Keratinocyte (primary cell): ENCODE results near the gene CD101. TPM values are rescaled to one million over a fixed set of nuclear protein-coding genes. Genes with fewer than 3 reads are reported as not detected.

Source experiments
- DNase-seq: peaks from one replicate; pipeline ENCODE4 v3.0.0-alpha.2; 2011; ENCODE audit warnings: low read depth, missing footprints, low spot score
- FAIRE-seq: peaks from 2 replicates; lab custom pipeline; 2011; peaks lifted over from hg19 to GRCh38; lab: Jason Lieb, UNC
- H2AFZ ChIP-seq: 2 replicates; pipeline ENCODE4 v1.6.0; 2012; ENCODE audit warnings: low read length, control low read depth, inconsistent platforms; ENCODE audit not compliant: control insufficient read depth
- H3K27ac ChIP-seq: 2 replicates; pipeline ENCODE4 v1.5.1; 2011; ENCODE audit warnings: low read length; ENCODE audit not compliant: control insufficient read depth, insufficient read depth
- H3K27me3 ChIP-seq: 3 replicates; pipeline ENCODE4 v1.6.0; 2011; ENCODE audit warnings: low read length; ENCODE audit not compliant: control insufficient read depth, insufficient read depth; ENCODE audit errors: extremely low read depth
- H3K36me3 ChIP-seq, 2 experiments: 2 replicates in 1 of 2; 3 replicates in 1 of 2; pipeline ENCODE4 v1.5.1; 2011; ENCODE audit warnings: low read length in 2 of 2, mild to moderate bottlenecking in 1 of 2; ENCODE audit not compliant: control insufficient read depth in 2 of 2, insufficient read depth in 2 of 2; ENCODE audit errors: extremely low read depth in 1 of 2
- H3K4me1 ChIP-seq: 3 replicates; pipeline ENCODE4 v1.5.1; 2011; ENCODE audit warnings: low read length; ENCODE audit not compliant: control insufficient read depth, insufficient read depth; ENCODE audit errors: extremely low read depth
- H3K4me2 ChIP-seq: 3 replicates; pipeline ENCODE4 v1.6.0; 2011; ENCODE audit warnings: low read depth, low read length; ENCODE audit not compliant: control insufficient read depth, insufficient read depth; ENCODE audit errors: extremely low read depth
- H3K4me3 ChIP-seq, 3 experiments: fragments of 200-600 bp in 1 of 3; sonication (generic) in 1 of 3; 2 replicates in 2 of 3; 3 replicates in 1 of 3; pipeline ENCODE4 v1.5.1; 2011 to 2016; ENCODE audit warnings: low read length in 3 of 3, mild to moderate bottlenecking in 3 of 3, control low read depth in 2 of 3, inconsistent platforms in 1 of 3, low read depth in 1 of 3, mixed read lengths in 1 of 3, mixed run types in 1 of 3, moderate library complexity in 1 of 3; ENCODE audit not compliant: control insufficient read depth in 2 of 3, insufficient read depth in 2 of 3; ENCODE audit errors: extremely low read depth in 1 of 3
- H3K79me2 ChIP-seq: 2 replicates; pipeline ENCODE4 v1.6.0; 2012; ENCODE audit warnings: low read length; ENCODE audit not compliant: control insufficient read depth, insufficient read depth
- H3K9ac ChIP-seq: 3 replicates; pipeline ENCODE4 v1.6.0; 2011; ENCODE audit warnings: low read length; ENCODE audit not compliant: control insufficient read depth, insufficient read depth; ENCODE audit errors: extremely low read depth
- H3K9me1 ChIP-seq: 3 replicates; pipeline ENCODE4 v1.6.0; 2011; ENCODE audit warnings: low read length; ENCODE audit not compliant: control insufficient read depth, insufficient read depth; ENCODE audit errors: extremely low read depth
- H3K9me3 ChIP-seq: 2 replicates; pipeline ENCODE4 v1.5.1; 2012; ENCODE audit warnings: low read depth, low read length; ENCODE audit not compliant: control insufficient read depth
- H4K20me1 ChIP-seq: 3 replicates; pipeline ENCODE4 v1.6.0; 2011; ENCODE audit warnings: low read length; ENCODE audit not compliant: control insufficient read depth, insufficient read depth; ENCODE audit errors: extremely low read depth
- CTCF ChIP-seq, 3 experiments: IDR thresholded peaks in 1 of 3; conservative IDR thresholded peaks in 1 of 3; optimal IDR thresholded peaks in 1 of 3; 2 replicates in 2 of 3; 3 replicates in 1 of 3; pipeline versions ENCODE3 to v1.5.1; 2011; ENCODE audit warnings: low read length in 3 of 3, mild to moderate bottlenecking in 3 of 3, moderate library complexity in 2 of 3, control low read depth in 1 of 3, inconsistent platforms in 1 of 3; ENCODE audit not compliant: insufficient read depth in 2 of 3; ENCODE audit errors: extremely low read depth in 1 of 3
- EZH2 ChIP-seq: IDR thresholded peaks from one replicate; pipeline ENCODE4 v1.6.1; 2012; ENCODE audit warnings: inconsistent platforms, mild to moderate bottlenecking, low read length, moderate library complexity
- dilution Hi-C: fragments of 300-500 bp; cut with MboI; formaldehyde crosslinking; loops from one replicate; pipeline ENCODE4 v1.7.0; 2020; ENCODE audit warnings: low sequenced_read_pairs; ENCODE audit not compliant: extremely low pct_ligation_motif_present
- polyA plus RNA-seq, 5 experiments: library from polyadenylated mRNA; depleted of rRNA in 3 of 5; stranded (reverse) in 3 of 5; stranded (forward) in 1 of 5; unstranded in 1 of 5; fragments of >200 nt; gene quantifications; 1 replicate in 1 of 5; 2 replicates in 3 of 5; 3 replicates in 1 of 5; pipeline versions ENCODE4 v1.2.1 to v1.2.3, GENCODE V29; 2011 to 2012; ENCODE audit warnings: missing spikeins in 2 of 5, low read depth in 1 of 5, low replicate concordance in 1 of 5

Gene CD101
- polyA plus RNA-seq, 1 donor (not counting 4 experiments of a cell fraction or from before 2014, with no cell fraction given), result 1.8 TPM

GRCh38 chr1:116988908-116989307 lies 12.7 kb upstream of the CD101 start:
- no peak overlapping the region for H3K4me3 ChIP-seq
- dilution Hi-C loops, result no loop called here
- no peak overlapping the region for H3K9ac ChIP-seq
- H3K9me1 ChIP-seq, result no peaks in the 10 kb centered on the region
- H3K4me2 ChIP-seq, result no peak overlapping the region
- H2AFZ ChIP-seq, result no peak overlapping the region
- no peaks in the 10 kb centered on the region for H3K79me2 ChIP-seq
- H3K9me3 ChIP-seq, result no peaks in the 10 kb centered on the region
- FAIRE-seq (no peak), DNase-seq (no peak)
- H3K27me3 ChIP-seq, result no peaks in the 10 kb centered on the region
- H4K20me1 ChIP-seq, result no peaks in the 10 kb centered on the region
- TF ChIP-seq EZH2, result no peak
- H3K27ac ChIP-seq, result no peak overlapping the region
- H3K4me1 ChIP-seq, result peaks cover 5% of the 10 kb centered on the region
- peaks cover 33 to 43% of the 10 kb centered on the region in 2 experiments for H3K36me3 ChIP-seq

GRCh38 chr1:116989835-116990234 lies 11.7 kb upstream of the CD101 start:
- no peak for FAIRE-seq
- no peaks in the 10 kb centered on the region for H3K9me1 ChIP-seq
- no peak overlapping the region for H3K27ac ChIP-seq
- no peak overlapping the region for H3K4me3 ChIP-seq
- no peaks in the 10 kb centered on the region for H3K9me3 ChIP-seq
- no peak overlapping the region for H2AFZ ChIP-seq
- no peak for DNase-seq
- dilution Hi-C loops, result no loop called here
- H3K4me1 ChIP-seq, result peaks cover 5% of the 10 kb centered on the region
- H4K20me1 ChIP-seq, result no peaks in the 10 kb centered on the region
- H3K36me3 ChIP-seq, result peaks cover 33 to 38% of the 10 kb centered on the region in 2 experiments
- no peaks in the 10 kb centered on the region for H3K27me3 ChIP-seq
- no peak overlapping the region for H3K9ac ChIP-seq
- TF ChIP-seq EZH2, result no peak
- TF ChIP-seq CTCF (optimal IDR thresholded peaks at IDR 0.05 in 1 of 3, IDR thresholded peaks at IDR 0.05 in 1 of 3, conservative IDR thresholded peaks at IDR 0.05 in 1 of 3; ENCODE audit: extremely low read depth in 1 of 3, insufficient read depth in 2 of 3, low read length in 3 of 3), result no peak
- no peak overlapping the region for H3K4me2 ChIP-seq
- no peaks in the 10 kb centered on the region for H3K79me2 ChIP-seq

- H3K79me2 ChIP-seq, result no peaks in the 10 kb centered on the region
- no peak overlapping the region for H3K27ac ChIP-seq
- H3K9ac ChIP-seq, result no peak overlapping the region
- no peak overlapping the region for H3K4me2 ChIP-seq
- no peak for TF ChIP-seq CTCF (optimal IDR thresholded peaks at IDR 0.05 in 1 of 3, IDR thresholded peaks at IDR 0.05 in 1 of 3, conservative IDR thresholded peaks at IDR 0.05 in 1 of 3; ENCODE audit: extremely low read depth in 1 of 3, insufficient read depth in 2 of 3, low read length in 3 of 3)
- TF ChIP-seq EZH2, result no peak
- H3K9me1 ChIP-seq, result no peaks in the 10 kb centered on the region
- H4K20me1 ChIP-seq, result no peaks in the 10 kb centered on the region
- dilution Hi-C loops, result no loop called here
- H3K27me3 ChIP-seq, result no peaks in the 10 kb centered on the region
- H3K36me3 ChIP-seq, result peaks cover 33 to 37% of the 10 kb centered on the region in 2 experiments
- H2AFZ ChIP-seq, result no peak overlapping the region
- peaks cover 5% of the 10 kb centered on the region for H3K4me1 ChIP-seq
- no peak overlapping the region for H3K4me3 ChIP-seq
- FAIRE-seq, result no peak
- DNase-seq, result no peak
- H3K9me3 ChIP-seq, result no peaks in the 10 kb centered on the region
Measured at GRCh38 chr1:116990612-116991151, 10.9 kb upstream of the CD101 start.
